HCT116 (cell line): Measurements from ENCODE around the gene INTS14. TPM values are rescaled to one million over a fixed set of nuclear protein-coding genes. Genes with fewer than 3 reads are reported as not detected.

Experiments
- ATAC-seq: fragments of 200-7000 bp; cut with Tn5 transposase; 2 replicates; pipeline ENCODE4 v1.9.1; 2020; ENCODE audit warnings: mild to moderate bottlenecking, moderate library complexity
- BruUV-seq: library from RNA; stranded (reverse); fragments of 400-500 nt; replicated peaks from 2 replicates; lab custom pipeline; 2021; lab: Mats Ljungman, UMichigan
- CTCF ChIA-PET: fragments of 300-600 bp; sonication (Branson Sonifier 250); formaldehyde crosslinking; loops from one replicate; lab custom pipeline; 2021; ENCODE audit warnings: antibody characterized with exemption; lab: Charles Lee
- POLR2A ChIA-PET: fragments of 300-600, 350-600 bp; sonication (Branson Sonifier 250); formaldehyde crosslinking; loops from one replicate; lab custom pipeline; 2021; ENCODE audit warnings: antibody characterized with exemption; lab: Charles Lee
- RAD21 ChIA-PET, 2 experiments: fragments of 300-600 bp; sonication (Branson Sonifier 250); formaldehyde crosslinking; loops; one replicate each; lab custom pipeline; 2023; ENCODE audit warnings: low total read pairs in 2 of 2; ENCODE audit not compliant: uncharacterized antibody in 2 of 2, unreplicated experiment in 2 of 2, low non-redundant PET in 1 of 2; lab: Charles Lee
- DNase-seq: peaks from one replicate; pipeline ENCODE4 v3.0.0-alpha.2; 2010; ENCODE audit warnings: low read depth, low spot score
- H2AFZ ChIP-seq: fragments of 200-600 bp; shearing (Covaris generic), sonication (generic); 2 replicates; pipeline ENCODE4 v1.6.1; 2017; ENCODE audit warnings: low read depth, mixed run types, mixed read lengths, antibody characterized with exemption, low read length; ENCODE audit not compliant: poor library complexity, severe bottlenecking
- H3K27ac ChIP-seq: 2 replicates; pipeline ENCODE4 v1.5.1; 2012; ENCODE audit warnings: low read depth, low read length
- H3K27me3 ChIP-seq: fragments of 200-600 bp; sonication (generic); 2 replicates; pipeline ENCODE4 v1.6.1; 2016; ENCODE audit warnings: mixed run types, low read length, mixed read lengths; ENCODE audit not compliant: insufficient read depth
- H3K36me3 ChIP-seq, 2 experiments: fragments of 200-500 bp in 1 of 2; fragments of 200-600 bp in 1 of 2; sonication (Bioruptor generic) in 1 of 2; sonication (generic) in 1 of 2; 2 replicates each; pipeline versions ENCODE4 v1.5.1 to v1.6.1; 2014 to 2016; ENCODE audit warnings: low read length in 2 of 2, inconsistent platforms in 1 of 2, mixed read lengths in 1 of 2, mixed run types in 1 of 2; ENCODE audit not compliant: insufficient read depth in 2 of 2, control insufficient read depth in 1 of 2
- H3K4me1 ChIP-seq, 2 experiments: fragments of 200-600 bp in 1 of 2; sonication (generic) in 1 of 2; 2 replicates each; pipeline versions ENCODE4 v1.5.1 to v1.6.1; 2012 to 2017; ENCODE audit warnings: low read length in 2 of 2, inconsistent platforms in 1 of 2, mild to moderate bottlenecking in 1 of 2, mixed read lengths in 1 of 2, mixed run types in 1 of 2, moderate library complexity in 1 of 2; ENCODE audit not compliant: insufficient read depth in 2 of 2, control insufficient read depth in 1 of 2
- H3K4me2 ChIP-seq: fragments of 200-600 bp; sonication (generic); 2 replicates; pipeline ENCODE4 v1.6.1; 2017; ENCODE audit warnings: mixed run types, low read length, mixed read lengths
- H3K4me3 ChIP-seq, 2 experiments: fragments of 200-600 bp in 1 of 2; sonication (generic) in 1 of 2; replicated peaks in 1 of 2; 2 replicates each; pipeline ENCODE4 v1.5.1; 2011 to 2016; ENCODE audit warnings: low read length in 2 of 2, control low read depth in 1 of 2, low read depth in 1 of 2, mild to moderate bottlenecking in 1 of 2, mixed read lengths in 1 of 2, mixed run types in 1 of 2
- H3K79me2 ChIP-seq: fragments of 200-600 bp; sonication (generic); 2 replicates; pipeline ENCODE4 v1.6.1; 2017; ENCODE audit warnings: mild to moderate bottlenecking, mixed run types, low read length, moderate library complexity, mixed read lengths; ENCODE audit not compliant: insufficient read depth
- H3K9ac ChIP-seq: fragments of 200-600 bp; sonication (generic); 2 replicates; pipeline ENCODE4 v1.6.1; 2016; ENCODE audit warnings: low read length, mixed read lengths
- H3K9me2 ChIP-seq: fragments of 200-600 bp; sonication (generic), shearing (Covaris generic); 2 replicates; pipeline ENCODE4 v1.6.1; 2017; ENCODE audit warnings: mixed run types, mild to moderate bottlenecking, moderate library complexity; ENCODE audit not compliant: insufficient read depth
- H3K9me3 ChIP-seq, 2 experiments: fragments of 200-500 bp in 1 of 2; fragments of 200-600 bp in 1 of 2; sonication (Bioruptor generic) in 1 of 2; sonication (generic) in 1 of 2; 2 replicates each; pipeline ENCODE4 v1.6.1; 2014 to 2017; ENCODE audit warnings: low read length in 2 of 2, mixed read lengths in 2 of 2, inconsistent platforms in 1 of 2, low read depth in 1 of 2, mild to moderate bottlenecking in 1 of 2, mixed run types in 1 of 2, moderate library complexity in 1 of 2; ENCODE audit not compliant: control insufficient read depth in 1 of 2, insufficient read depth in 1 of 2
- H4K20me1 ChIP-seq: fragments of 200-600 bp; sonication (generic), shearing (Covaris generic); 2 replicates; pipeline ENCODE4 v1.6.1; 2017; ENCODE audit warnings: mixed run types, mild to moderate bottlenecking, moderate library complexity; ENCODE audit not compliant: insufficient read depth
- CBX3 ChIP-seq: IDR thresholded peaks from 2 replicates; pipeline ENCODE4 v1.6.1; 2012; ENCODE audit warnings: low read depth
- CEBPB ChIP-seq: IDR thresholded peaks from 2 replicates; pipeline ENCODE4 v1.6.1; 2012; ENCODE audit warnings: low read depth
- EZH2 ChIP-seq: fragments of 200-600 bp; sonication (generic); IDR thresholded peaks from 2 replicates; pipeline ENCODE4 v1.6.1; 2017; ENCODE audit warnings: antibody characterized with exemption, mixed run types
- JUND ChIP-seq: IDR thresholded peaks from 2 replicates; pipeline ENCODE4 v1.6.1; 2012
- POLR2A ChIP-seq: IDR thresholded peaks from 2 replicates; pipeline ENCODE4 v1.7.0; 2011; ENCODE audit warnings: borderline replicate concordance; ENCODE audit not compliant: insufficient read depth, insufficient read length; ENCODE audit errors: extremely low read depth
- POLR2AphosphoS5 ChIP-seq: IDR thresholded peaks from 2 replicates; pipeline ENCODE4 v1.6.1; 2011; ENCODE audit warnings: mild to moderate bottlenecking, low read depth, low read length, moderate library complexity
- RAD21 ChIP-seq: IDR thresholded peaks from 2 replicates; pipeline ENCODE4 v1.6.1; 2012; ENCODE audit warnings: low read depth, mild to moderate bottlenecking
- SIN3A ChIP-seq: IDR thresholded peaks from 2 replicates; pipeline ENCODE4 v1.6.1; 2012; ENCODE audit warnings: low read depth
- SP1 ChIP-seq: IDR thresholded peaks from 2 replicates; pipeline ENCODE4 v1.6.1; 2012; ENCODE audit warnings: low read depth
- SRF ChIP-seq: IDR thresholded peaks from 2 replicates; pipeline ENCODE4 v1.6.1; 2012; ENCODE audit warnings: low read depth
- TCF7L2 ChIP-seq: IDR thresholded peaks from 2 replicates; pipeline ENCODE4 v1.7.0; 2011; ENCODE audit warnings: borderline replicate concordance, inconsistent platforms; ENCODE audit not compliant: insufficient read depth, insufficient read length; ENCODE audit errors: extremely low read depth
- ZFX ChIP-seq: fragments of 450-650 bp; IDR thresholded peaks from 2 replicates; pipeline ENCODE4 v1.6.1; 2017
- ZNF274 ChIP-seq: fragments of 200-500 bp; sonication (Bioruptor generic); IDR thresholded peaks from 2 replicates; pipeline ENCODE4 v1.6.1; 2014; ENCODE audit warnings: mild to moderate bottlenecking, low read depth, low read length, inconsistent platforms
- intact Hi-C: fragments of 100-400 bp; cut with micrococcal nuclease; formaldehyde crosslinking; loops from 2 replicates; pipeline ENCODE4 v1.10.0; 2022
- total RNA-seq: library from RNA; stranded (reverse); gene quantifications from one replicate; pipeline ENCODE4 v1.2.1, GENCODE V29; 2021; ENCODE audit not compliant: unreplicated experiment
- TF ChIP-seq, protein P1 (sequence below): IDR thresholded peaks from 2 replicates; pipeline ENCODE4 v1.6.1; 2012; ENCODE audit warnings: low read depth
- TF ChIP-seq, protein P2 (sequence below): IDR thresholded peaks from 2 replicates; pipeline ENCODE4 v1.6.1; 2012
- TF ChIP-seq, protein P3 (sequence below): IDR thresholded peaks from 2 replicates; pipeline ENCODE4 v1.6.1; 2011; ENCODE audit warnings: mild to moderate bottlenecking, low read length, moderate library complexity; ENCODE audit not compliant: insufficient replicate concordance; ENCODE audit errors: extremely low read depth
- TF ChIP-seq, protein P4 (sequence below): IDR thresholded peaks from 2 replicates; pipeline ENCODE4 v1.6.1; 2012
- TF ChIP-seq, protein P5 (sequence below), 3 experiments: fragments of 200-600 bp in 1 of 3; sonication (generic) in 1 of 3; IDR thresholded peaks in 2 of 3; conservative IDR thresholded peaks in 1 of 3; 2 replicates each; pipeline ENCODE4 v1.5.1; 2012 to 2017; ENCODE audit warnings: low read depth in 2 of 3, low read length in 2 of 3, antibody characterized with exemption in 1 of 3, borderline replicate concordance in 1 of 3, control low read depth in 1 of 3, mild to moderate bottlenecking in 1 of 3, mixed read lengths in 1 of 3, mixed run types in 1 of 3, moderate library complexity in 1 of 3; ENCODE audit not compliant: insufficient read depth in 1 of 3

The INTS14 gene
- total RNA-seq, 1 experiment from 2014 or later, result 50.1 TPM

DNA sequence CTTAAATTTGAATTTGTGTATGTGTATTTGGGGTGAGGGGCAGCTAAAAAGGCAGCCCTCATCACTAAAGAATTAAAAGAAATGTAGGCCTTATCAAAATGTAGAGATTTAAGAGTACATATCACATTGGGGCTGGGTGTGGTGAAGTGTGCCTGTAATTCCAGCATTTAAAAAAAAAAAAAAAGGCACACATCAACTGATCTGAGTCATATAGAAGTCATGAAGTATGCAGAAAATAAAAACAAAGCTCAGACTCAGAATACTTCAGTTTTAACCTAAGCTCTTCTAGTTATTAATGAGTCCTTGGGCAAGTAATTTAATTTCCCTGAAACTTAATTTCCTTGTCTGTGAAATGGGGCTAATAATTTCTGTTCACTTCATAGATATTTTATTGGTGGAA is 42.4 kb upstream of the INTS14 start:
- Histone ChIP-seq H4K20me1 (no peaks in the 10 kb centered on the region), H3K27me3 (no peaks in the 10 kb centered on the region), H3K9me3 (no peaks in the 10 kb centered on the region), H3K79me2 (no peaks in the 10 kb centered on the region), H2AFZ (no peak overlapping the region), H3K4me2 (no peak overlapping the region; the same call in 1 of the 2 replicates), H3K9ac (no peak overlapping the region), H3K4me3 (no peak overlapping the region), H3K27ac (no peak overlapping the region), H3K4me1 (peaks cover 3 to 26% of the 10 kb centered on the region in 2 experiments; a peak in 3 of 4 replicates), H3K36me3 (no peaks in the 10 kb centered on the region), H3K9me2 (no peaks in the 10 kb centered on the region)
- ChIA-PET CTCF (no interaction called here), RAD21 (no interaction called here), POLR2A (no interaction called here)
- no peak for TF ChIP-seq POLR2A
- no peak for TF ChIP-seq EZH2
- TF ChIP-seq, protein P1, sequence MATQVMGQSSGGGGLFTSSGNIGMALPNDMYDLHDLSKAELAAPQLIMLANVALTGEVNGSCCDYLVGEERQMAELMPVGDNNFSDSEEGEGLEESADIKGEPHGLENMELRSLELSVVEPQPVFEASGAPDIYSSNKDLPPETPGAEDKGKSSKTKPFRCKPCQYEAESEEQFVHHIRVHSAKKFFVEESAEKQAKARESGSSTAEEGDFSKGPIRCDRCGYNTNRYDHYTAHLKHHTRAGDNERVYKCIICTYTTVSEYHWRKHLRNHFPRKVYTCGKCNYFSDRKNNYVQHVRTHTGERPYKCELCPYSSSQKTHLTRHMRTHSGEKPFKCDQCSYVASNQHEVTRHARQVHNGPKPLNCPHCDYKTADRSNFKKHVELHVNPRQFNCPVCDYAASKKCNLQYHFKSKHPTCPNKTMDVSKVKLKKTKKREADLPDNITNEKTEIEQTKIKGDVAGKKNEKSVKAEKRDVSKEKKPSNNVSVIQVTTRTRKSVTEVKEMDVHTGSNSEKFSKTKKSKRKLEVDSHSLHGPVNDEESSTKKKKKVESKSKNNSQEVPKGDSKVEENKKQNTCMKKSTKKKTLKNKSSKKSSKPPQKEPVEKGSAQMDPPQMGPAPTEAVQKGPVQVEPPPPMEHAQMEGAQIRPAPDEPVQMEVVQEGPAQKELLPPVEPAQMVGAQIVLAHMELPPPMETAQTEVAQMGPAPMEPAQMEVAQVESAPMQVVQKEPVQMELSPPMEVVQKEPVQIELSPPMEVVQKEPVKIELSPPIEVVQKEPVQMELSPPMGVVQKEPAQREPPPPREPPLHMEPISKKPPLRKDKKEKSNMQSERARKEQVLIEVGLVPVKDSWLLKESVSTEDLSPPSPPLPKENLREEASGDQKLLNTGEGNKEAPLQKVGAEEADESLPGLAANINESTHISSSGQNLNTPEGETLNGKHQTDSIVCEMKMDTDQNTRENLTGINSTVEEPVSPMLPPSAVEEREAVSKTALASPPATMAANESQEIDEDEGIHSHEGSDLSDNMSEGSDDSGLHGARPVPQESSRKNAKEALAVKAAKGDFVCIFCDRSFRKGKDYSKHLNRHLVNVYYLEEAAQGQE, result no peak
- TF ChIP-seq CEBPB, result no peak
- TF ChIP-seq JUND, result no peak
- no peak for TF ChIP-seq CBX3
- no peak for TF ChIP-seq TCF7L2
- TF ChIP-seq, protein P2, sequence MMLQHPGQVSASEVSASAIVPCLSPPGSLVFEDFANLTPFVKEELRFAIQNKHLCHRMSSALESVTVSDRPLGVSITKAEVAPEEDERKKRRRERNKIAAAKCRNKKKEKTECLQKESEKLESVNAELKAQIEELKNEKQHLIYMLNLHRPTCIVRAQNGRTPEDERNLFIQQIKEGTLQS, result no peak
- no peak for TF ChIP-seq POLR2AphosphoS5
- no peak for TF ChIP-seq SP1
- no peak for TF ChIP-seq SIN3A
- TF ChIP-seq, protein P3, sequence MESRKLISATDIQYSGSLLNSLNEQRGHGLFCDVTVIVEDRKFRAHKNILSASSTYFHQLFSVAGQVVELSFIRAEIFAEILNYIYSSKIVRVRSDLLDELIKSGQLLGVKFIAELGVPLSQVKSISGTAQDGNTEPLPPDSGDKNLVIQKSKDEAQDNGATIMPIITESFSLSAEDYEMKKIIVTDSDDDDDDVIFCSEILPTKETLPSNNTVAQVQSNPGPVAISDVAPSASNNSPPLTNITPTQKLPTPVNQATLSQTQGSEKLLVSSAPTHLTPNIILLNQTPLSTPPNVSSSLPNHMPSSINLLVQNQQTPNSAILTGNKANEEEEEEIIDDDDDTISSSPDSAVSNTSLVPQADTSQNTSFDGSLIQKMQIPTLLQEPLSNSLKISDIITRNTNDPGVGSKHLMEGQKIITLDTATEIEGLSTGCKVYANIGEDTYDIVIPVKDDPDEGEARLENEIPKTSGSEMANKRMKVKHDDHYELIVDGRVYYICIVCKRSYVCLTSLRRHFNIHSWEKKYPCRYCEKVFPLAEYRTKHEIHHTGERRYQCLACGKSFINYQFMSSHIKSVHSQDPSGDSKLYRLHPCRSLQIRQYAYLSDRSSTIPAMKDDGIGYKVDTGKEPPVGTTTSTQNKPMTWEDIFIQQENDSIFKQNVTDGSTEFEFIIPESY, result no peak
- TF ChIP-seq, protein P4, sequence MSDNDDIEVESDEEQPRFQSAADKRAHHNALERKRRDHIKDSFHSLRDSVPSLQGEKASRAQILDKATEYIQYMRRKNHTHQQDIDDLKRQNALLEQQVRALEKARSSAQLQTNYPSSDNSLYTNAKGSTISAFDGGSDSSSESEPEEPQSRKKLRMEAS, result no peak
- TF ChIP-seq SRF, result no peak
- TF ChIP-seq RAD21, result no peak
- no peak for TF ChIP-seq ZFX
- no peak for TF ChIP-seq ZNF274
- TF ChIP-seq, protein P5, sequence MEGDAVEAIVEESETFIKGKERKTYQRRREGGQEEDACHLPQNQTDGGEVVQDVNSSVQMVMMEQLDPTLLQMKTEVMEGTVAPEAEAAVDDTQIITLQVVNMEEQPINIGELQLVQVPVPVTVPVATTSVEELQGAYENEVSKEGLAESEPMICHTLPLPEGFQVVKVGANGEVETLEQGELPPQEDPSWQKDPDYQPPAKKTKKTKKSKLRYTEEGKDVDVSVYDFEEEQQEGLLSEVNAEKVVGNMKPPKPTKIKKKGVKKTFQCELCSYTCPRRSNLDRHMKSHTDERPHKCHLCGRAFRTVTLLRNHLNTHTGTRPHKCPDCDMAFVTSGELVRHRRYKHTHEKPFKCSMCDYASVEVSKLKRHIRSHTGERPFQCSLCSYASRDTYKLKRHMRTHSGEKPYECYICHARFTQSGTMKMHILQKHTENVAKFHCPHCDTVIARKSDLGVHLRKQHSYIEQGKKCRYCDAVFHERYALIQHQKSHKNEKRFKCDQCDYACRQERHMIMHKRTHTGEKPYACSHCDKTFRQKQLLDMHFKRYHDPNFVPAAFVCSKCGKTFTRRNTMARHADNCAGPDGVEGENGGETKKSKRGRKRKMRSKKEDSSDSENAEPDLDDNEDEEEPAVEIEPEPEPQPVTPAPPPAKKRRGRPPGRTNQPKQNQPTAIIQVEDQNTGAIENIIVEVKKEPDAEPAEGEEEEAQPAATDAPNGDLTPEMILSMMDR (IDR thresholded peaks at IDR 0.05 in 2 of 3, conservative IDR thresholded peaks at IDR 0.05 in 1 of 3; ENCODE audit: borderline replicate concordance in 1 of 3, insufficient read depth in 1 of 3, low read depth in 2 of 3, low read length in 2 of 3), result no peak
- DNase-seq (no peak), ATAC-seq (no peak)
- no TSS peak for BruUV-seq
- intact Hi-C loops, result no loop called here
